BLaER1 (cell line): ENCODE data around the gene OLFM3.

Source experiments
- H3K27ac ChIP-seq: shearing (Covaris generic); formaldehyde crosslinking; 2 replicates; pipeline ENCODE4 v1.8.1; 2022
- H3K27me3 ChIP-seq: shearing (Covaris generic); formaldehyde crosslinking; 2 replicates; pipeline ENCODE4 v1.8.1; 2022
- H3K36me3 ChIP-seq: shearing (Covaris generic); formaldehyde crosslinking; 2 replicates; pipeline ENCODE4 v1.8.1; 2022
- H3K4me1 ChIP-seq: shearing (Covaris generic); formaldehyde crosslinking; 2 replicates; pipeline ENCODE4 v1.8.1; 2022
- H3K4me2 ChIP-seq: shearing (Covaris generic); formaldehyde crosslinking; 2 replicates; pipeline ENCODE4 v1.8.1; 2022
- H3K4me3 ChIP-seq: shearing (Covaris generic); formaldehyde crosslinking; 2 replicates; pipeline ENCODE4 v1.8.1; 2022
- H3K9ac ChIP-seq: shearing (Covaris generic); formaldehyde crosslinking; 2 replicates; pipeline ENCODE4 v1.8.1; 2022
- H3K9me3 ChIP-seq: shearing (Covaris generic); formaldehyde crosslinking; 2 replicates; pipeline ENCODE4 v1.8.1; 2022
- H4K20me1 ChIP-seq: shearing (Covaris generic); formaldehyde crosslinking; 2 replicates; pipeline ENCODE4 v1.8.1; 2022
- Cebpa-rat ChIP-seq: shearing (Covaris generic); IDR thresholded peaks from 2 replicates; pipeline ENCODE4 v1.8.1; 2022

Gene OLFM3

DNA sequence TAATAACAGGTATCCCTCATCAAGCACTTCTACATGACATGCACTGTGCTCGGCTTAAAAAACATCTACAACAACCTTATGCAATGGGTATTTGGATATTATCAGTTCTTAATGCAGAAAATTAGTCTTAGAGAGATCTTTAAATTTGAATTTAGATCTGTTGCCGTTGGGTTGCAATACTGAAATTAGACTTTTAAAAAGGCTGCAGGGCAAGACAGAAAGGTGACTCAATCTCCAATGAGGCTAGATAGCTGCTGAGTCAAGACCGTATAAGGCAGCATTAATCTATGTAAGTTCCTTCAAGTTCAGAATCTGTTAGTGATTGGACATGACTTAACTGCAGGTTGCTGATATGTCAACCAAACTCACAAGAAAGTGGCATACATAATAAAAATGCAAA, 37.3 kb downstream of the OLFM3 start:
- no peak overlapping the region for H3K4me3 ChIP-seq
- H3K27me3 ChIP-seq = no peaks in the 10 kb centered on the region
- H3K36me3 ChIP-seq = no peaks in the 10 kb centered on the region
- no peaks in the 10 kb centered on the region for H4K20me1 ChIP-seq
- no peak overlapping the region for H3K27ac ChIP-seq
- TF ChIP-seq Cebpa-rat = no peak
- H3K9me3 ChIP-seq = no peaks in the 10 kb centered on the region
- no peak overlapping the region for H3K4me2 ChIP-seq
- no peak overlapping the region for H3K9ac ChIP-seq
- no peaks in the 10 kb centered on the region for H3K4me1 ChIP-seq

GRCh38 chr1:101957771-101958170, 39.0 kb downstream of the OLFM3 start:
- Histone ChIP-seq H3K9ac (no peak overlapping the region), H3K4me1 (no peaks in the 10 kb centered on the region)

DNA sequence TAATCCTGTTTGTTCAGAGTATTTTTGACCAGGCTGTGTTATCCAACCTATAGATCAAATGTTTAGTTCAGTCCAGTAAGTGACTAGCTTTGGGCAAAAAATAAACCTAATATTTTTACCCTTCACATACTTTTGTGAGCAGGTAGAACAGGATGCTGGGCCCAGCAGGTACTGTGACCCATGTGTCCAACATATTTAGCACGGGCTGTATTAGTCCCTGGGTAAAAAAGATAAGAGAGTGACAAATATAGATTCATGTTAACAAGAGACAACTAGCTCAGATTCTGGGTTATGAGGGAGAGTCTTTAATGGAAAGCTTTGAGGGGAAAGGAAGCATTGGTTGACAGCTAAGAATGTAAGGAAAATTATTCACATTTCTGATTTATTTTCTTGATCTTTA, 43.1 kb downstream of the OLFM3 start:
- Histone ChIP-seq H3K9ac (no peak overlapping the region), H3K4me2 (no peak overlapping the region), H3K9me3 (no peaks in the 10 kb centered on the region), H4K20me1 (no peaks in the 10 kb centered on the region), H3K27ac (no peak overlapping the region), H3K4me3 (no peak overlapping the region), H3K27me3 (no peaks in the 10 kb centered on the region), H3K4me1 (no peaks in the 10 kb centered on the region), H3K36me3 (no peaks in the 10 kb centered on the region)
- no peak for TF ChIP-seq Cebpa-rat

More at GRCh38 chr1:101957771-101958170, 39.0 kb downstream of the OLFM3 start:
- Histone ChIP-seq H3K27ac (no peak overlapping the region), H3K27me3 (no peaks in the 10 kb centered on the region), H3K9me3 (no peaks in the 10 kb centered on the region), H4K20me1 (no peaks in the 10 kb centered on the region), H3K4me3 (no peak overlapping the region), H3K4me2 (no peak overlapping the region), H3K36me3 (no peaks in the 10 kb centered on the region)
- no peak for TF ChIP-seq Cebpa-rat

GRCh38 chr1:101945884-101946283, 50.8 kb downstream of the OLFM3 start:
- no peaks in the 10 kb centered on the region for H3K27me3 ChIP-seq
- H3K27ac ChIP-seq = no peak overlapping the region
- no peaks in the 10 kb centered on the region for H3K9me3 ChIP-seq
- H3K9ac ChIP-seq = no peak overlapping the region
- peaks cover 9% of the 10 kb centered on the region; the same call in 1 of the 2 replicates for H3K4me1 ChIP-seq
- H4K20me1 ChIP-seq = no peaks in the 10 kb centered on the region
- H3K36me3 ChIP-seq = no peaks in the 10 kb centered on the region
- no peak for TF ChIP-seq Cebpa-rat
- H3K4me3 ChIP-seq = no peak overlapping the region
- H3K4me2 ChIP-seq = no peak overlapping the region

DNA sequence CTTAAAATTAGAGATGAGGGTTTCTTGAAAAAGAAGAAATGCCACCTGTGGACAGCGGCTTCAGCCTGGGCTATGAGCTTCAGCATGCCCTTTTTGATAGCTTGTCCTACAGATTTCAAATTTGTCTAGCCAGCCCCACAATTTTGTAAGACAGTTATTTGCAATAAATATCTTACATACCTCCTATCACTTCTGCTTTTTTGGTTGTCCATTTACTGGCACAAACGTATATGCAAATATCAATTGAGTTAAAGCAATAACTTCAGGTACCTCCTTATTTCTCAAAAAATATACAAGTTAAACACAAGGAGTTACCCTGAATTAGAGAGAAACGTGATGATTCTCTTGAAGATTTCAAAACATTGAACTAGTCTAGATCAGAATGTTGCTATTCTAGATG, 53.5 kb downstream of the OLFM3 start:
- no peak for TF ChIP-seq Cebpa-rat
- Histone ChIP-seq H3K27me3 (no peaks in the 10 kb centered on the region), H4K20me1 (no peaks in the 10 kb centered on the region), H3K9me3 (no peaks in the 10 kb centered on the region), H3K4me2 (no peak overlapping the region), H3K36me3 (no peaks in the 10 kb centered on the region), H3K4me1 (peaks cover 9% of the 10 kb centered on the region; the same call in 1 of the 2 replicates), H3K9ac (no peak overlapping the region), H3K4me3 (no peak overlapping the region), H3K27ac (no peak overlapping the region)

GRCh38 chr1:101942516-101943193, 54.1 kb downstream of the OLFM3 start:
- Histone ChIP-seq H3K9me3 (no peaks in the 10 kb centered on the region), H3K4me2 (no peak overlapping the region), H3K27me3 (no peaks in the 10 kb centered on the region), H3K9ac (no peak overlapping the region), H3K36me3 (no peaks in the 10 kb centered on the region), H3K4me3 (no peak overlapping the region), H3K4me1 (peaks cover 9% of the 10 kb centered on the region; the same call in 1 of the 2 replicates), H4K20me1 (no peaks in the 10 kb centered on the region), H3K27ac (no peak overlapping the region)
- no peak for TF ChIP-seq Cebpa-rat

- H3K4me3 ChIP-seq = no peak overlapping the region
- no peak for TF ChIP-seq Cebpa-rat
- H3K4me2 ChIP-seq = no peak overlapping the region
- H3K36me3 ChIP-seq = no peaks in the 10 kb centered on the region
- H3K4me1 ChIP-seq = no peaks in the 10 kb centered on the region
- H3K27ac ChIP-seq = no peak overlapping the region
- no peaks in the 10 kb centered on the region for H3K27me3 ChIP-seq
- no peaks in the 10 kb centered on the region for H3K9me3 ChIP-seq
- H3K9ac ChIP-seq = no peak overlapping the region
- H4K20me1 ChIP-seq = no peaks in the 10 kb centered on the region
These were observed 58.0 kb downstream of the OLFM3 start for GRCh38 chr1:101938681-101939080.

- H3K4me1 ChIP-seq = no peaks in the 10 kb centered on the region
These were observed 67.4 kb downstream of the OLFM3 start for GRCh38 chr1:101929343-101929742.

DNA sequence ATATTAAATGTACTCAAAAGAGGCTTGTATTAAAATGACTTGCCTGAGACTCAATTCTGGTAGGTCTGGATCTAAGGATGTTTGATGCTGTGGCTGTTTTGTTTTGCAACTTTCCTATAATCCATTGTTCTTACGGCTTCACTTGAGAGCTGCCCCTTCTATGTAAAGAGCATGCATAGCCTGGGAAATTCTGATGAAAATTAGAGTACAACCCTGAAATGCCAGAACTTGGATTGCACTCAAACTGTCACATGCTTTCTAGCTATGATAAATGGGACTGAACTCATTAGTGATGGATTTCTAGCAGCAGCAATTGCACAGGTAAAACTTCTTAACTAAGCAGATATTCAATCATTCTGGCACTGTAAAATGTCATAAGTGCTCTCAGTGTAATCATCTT, 67.9 kb downstream of the OLFM3 start:
- Histone ChIP-seq H4K20me1 (no peaks in the 10 kb centered on the region), H3K9me3 (no peaks in the 10 kb centered on the region), H3K36me3 (no peaks in the 10 kb centered on the region), H3K4me3 (no peak overlapping the region), H3K27ac (no peak overlapping the region), H3K27me3 (no peaks in the 10 kb centered on the region), H3K4me2 (no peak overlapping the region), H3K9ac (no peak overlapping the region), H3K4me1 (no peaks in the 10 kb centered on the region)
- no peak for TF ChIP-seq Cebpa-rat

More at GRCh38 chr1:101929343-101929742, 67.4 kb downstream of the OLFM3 start:
- TF ChIP-seq Cebpa-rat = no peak
- H3K4me3 ChIP-seq = no peak overlapping the region
- no peak overlapping the region for H3K4me2 ChIP-seq
- no peaks in the 10 kb centered on the region for H3K9me3 ChIP-seq
- no peak overlapping the region for H3K27ac ChIP-seq
- no peak overlapping the region for H3K9ac ChIP-seq
- no peaks in the 10 kb centered on the region for H3K36me3 ChIP-seq
- H4K20me1 ChIP-seq = no peaks in the 10 kb centered on the region
- no peaks in the 10 kb centered on the region for H3K27me3 ChIP-seq

DNA sequence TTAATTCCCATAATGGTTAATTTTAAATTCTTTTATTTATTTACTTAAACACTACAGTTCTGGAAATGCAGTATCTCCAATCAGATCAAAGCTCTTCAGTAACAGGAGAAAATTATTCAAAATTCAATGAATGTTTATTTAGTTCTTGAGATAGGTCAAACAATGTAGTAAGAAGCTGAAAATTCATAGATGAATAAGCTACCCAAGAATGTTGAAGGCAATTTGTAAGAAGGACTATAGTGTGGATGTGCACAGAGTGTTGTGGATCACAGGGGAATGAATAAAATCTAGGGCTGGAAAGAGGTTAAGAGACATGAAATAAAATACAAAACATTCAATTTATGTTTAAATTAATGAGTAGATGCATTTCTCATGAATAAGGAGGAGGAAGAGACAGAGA, 72.0 kb downstream of the OLFM3 start:
- Histone ChIP-seq H3K27ac (no peak overlapping the region), H3K4me3 (no peak overlapping the region)

DNA sequence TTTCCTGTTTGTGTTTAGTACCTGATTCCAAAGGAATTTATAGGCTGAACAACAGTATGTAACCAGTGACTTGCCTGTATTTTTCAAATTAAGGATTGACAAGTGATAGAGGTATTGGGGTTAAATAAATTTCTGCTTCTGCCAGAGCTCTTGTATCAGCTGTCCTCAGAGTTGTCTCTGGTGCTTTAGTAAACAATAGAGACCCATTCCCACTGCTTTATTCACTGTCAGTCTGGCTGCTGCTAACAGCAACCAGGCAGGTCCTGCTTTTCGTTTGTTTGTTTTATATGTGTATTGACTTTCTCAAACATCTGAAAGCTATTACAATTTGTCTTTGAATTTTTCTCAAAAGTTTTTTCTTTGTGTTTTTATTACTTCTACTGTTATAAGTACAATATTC, 76.1 kb downstream of the OLFM3 start:
- no peaks in the 10 kb centered on the region for H3K9me3 ChIP-seq
- H3K27me3 ChIP-seq = no peaks in the 10 kb centered on the region
- no peak overlapping the region for H3K4me3 ChIP-seq
- H3K4me2 ChIP-seq = no peak overlapping the region
- no peaks in the 10 kb centered on the region; the same call in 1 of the 2 replicates for H3K4me1 ChIP-seq
- H3K36me3 ChIP-seq = no peaks in the 10 kb centered on the region
- no peaks in the 10 kb centered on the region for H4K20me1 ChIP-seq
- H3K27ac ChIP-seq = no peak overlapping the region
- no peak for TF ChIP-seq Cebpa-rat
- no peak overlapping the region for H3K9ac ChIP-seq

More for the DNA sequence above, 72.0 kb downstream of the OLFM3 start:
- Histone ChIP-seq H3K9ac (no peak overlapping the region), H3K27me3 (no peaks in the 10 kb centered on the region), H3K36me3 (no peaks in the 10 kb centered on the region), H3K4me1 (no peaks in the 10 kb centered on the region), H3K9me3 (no peaks in the 10 kb centered on the region), H4K20me1 (no peaks in the 10 kb centered on the region), H3K4me2 (no peak overlapping the region)
- TF ChIP-seq Cebpa-rat = no peak
